ENCODE data around the gene EMILIN2. TPM values are rescaled to one million over a fixed set of nuclear protein-coding genes. Genes with fewer than 3 reads are reported as not detected.
"Not testable (repeated sequence)": the region's sequence is repeated elsewhere in the genome, so short reads cannot be mapped to it uniquely, and the experiment has no call there.

Gene EMILIN2
- polyA plus RNA-seq, 1 experiment = 7.6 TPM

DNA sequence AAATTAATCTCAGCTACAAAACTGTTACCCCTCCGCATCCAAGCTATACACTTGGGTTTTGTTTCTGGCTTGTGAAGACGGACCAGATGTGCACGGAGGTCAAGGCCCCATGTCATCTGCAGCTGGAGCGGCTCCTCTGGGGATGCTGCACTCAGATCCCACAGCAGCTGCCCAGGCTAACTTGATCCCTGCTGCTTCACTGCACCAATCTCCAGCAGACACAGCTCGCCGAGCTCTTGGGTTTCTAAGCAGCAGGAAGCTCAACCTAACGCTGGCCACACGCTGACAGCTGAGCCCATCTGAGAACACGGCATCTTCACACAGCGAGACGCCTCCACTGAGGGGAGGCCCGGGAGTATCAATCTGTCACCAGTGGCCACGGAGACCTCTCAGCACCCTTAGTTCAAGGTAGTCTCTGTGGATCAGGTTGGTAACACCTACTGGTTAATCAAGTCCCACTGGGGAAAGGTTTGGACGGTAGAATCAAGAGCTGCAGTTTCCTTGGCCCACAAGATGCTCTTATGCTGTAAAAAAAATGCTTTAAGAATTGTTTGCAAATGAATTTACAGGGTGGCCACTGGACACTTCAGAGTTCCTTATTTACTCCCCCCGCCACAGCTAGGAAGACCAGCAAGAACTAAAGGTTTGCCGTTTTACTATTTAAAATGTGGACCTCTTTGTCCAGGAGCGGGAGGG lies 67.5 kb downstream of the EMILIN2 start:
- POLR2A ChIA-PET = no interaction called here
- TF ChIP-seq, protein P1, sequence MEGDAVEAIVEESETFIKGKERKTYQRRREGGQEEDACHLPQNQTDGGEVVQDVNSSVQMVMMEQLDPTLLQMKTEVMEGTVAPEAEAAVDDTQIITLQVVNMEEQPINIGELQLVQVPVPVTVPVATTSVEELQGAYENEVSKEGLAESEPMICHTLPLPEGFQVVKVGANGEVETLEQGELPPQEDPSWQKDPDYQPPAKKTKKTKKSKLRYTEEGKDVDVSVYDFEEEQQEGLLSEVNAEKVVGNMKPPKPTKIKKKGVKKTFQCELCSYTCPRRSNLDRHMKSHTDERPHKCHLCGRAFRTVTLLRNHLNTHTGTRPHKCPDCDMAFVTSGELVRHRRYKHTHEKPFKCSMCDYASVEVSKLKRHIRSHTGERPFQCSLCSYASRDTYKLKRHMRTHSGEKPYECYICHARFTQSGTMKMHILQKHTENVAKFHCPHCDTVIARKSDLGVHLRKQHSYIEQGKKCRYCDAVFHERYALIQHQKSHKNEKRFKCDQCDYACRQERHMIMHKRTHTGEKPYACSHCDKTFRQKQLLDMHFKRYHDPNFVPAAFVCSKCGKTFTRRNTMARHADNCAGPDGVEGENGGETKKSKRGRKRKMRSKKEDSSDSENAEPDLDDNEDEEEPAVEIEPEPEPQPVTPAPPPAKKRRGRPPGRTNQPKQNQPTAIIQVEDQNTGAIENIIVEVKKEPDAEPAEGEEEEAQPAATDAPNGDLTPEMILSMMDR (IDR thresholded peaks at IDR 0.05; ENCODE audit: insufficient read depth, low read depth, low read length) = no peak
- DNase-seq (ENCODE audit: low read depth) = no peak
- CTCF ChIA-PET = interaction anchor here (0.8 to 2.2 kb wide), 3 partner anchors 14 to 332 kb away, joined by 3 to 5 read pairs (median 4); no protein-coding TSS in a partner anchor
- no peaks in the 10 kb centered on the region for H3K27me3 ChIP-seq (ENCODE audit: control insufficient read depth, insufficient read depth, low read length)
- H3K4me3 ChIP-seq (ENCODE audit: low read depth, low read length) = no peak overlapping the region
- peaks cover 22% of the 10 kb centered on the region for H3K36me3 ChIP-seq (ENCODE audit: control insufficient read depth, insufficient read depth, low read length)

DNA sequence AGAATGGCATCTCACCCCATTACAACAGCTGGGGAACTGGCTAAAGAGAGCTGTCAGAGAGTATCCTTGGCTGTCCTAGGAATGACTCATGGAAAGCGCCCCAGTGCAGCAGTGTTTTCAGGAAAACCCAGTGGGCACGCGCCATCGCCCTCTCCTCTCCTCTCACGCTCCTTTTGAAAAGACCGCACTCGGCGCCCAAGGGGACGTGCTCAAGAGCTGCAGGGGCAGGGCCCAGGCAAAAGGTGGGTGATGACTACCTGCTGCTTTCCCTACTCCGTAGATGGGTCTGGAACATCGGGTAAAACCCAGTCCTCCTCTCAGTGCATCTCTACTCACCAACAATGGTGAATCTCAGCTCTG lies 68.1 kb downstream of the EMILIN2 start:
- TF ChIP-seq, protein P1 (IDR thresholded peaks at IDR 0.05; ENCODE audit: insufficient read depth, low read depth, low read length) = no peak
- Histone ChIP-seq H3K27me3 (ENCODE audit: control insufficient read depth, insufficient read depth, low read length) (no peaks in the 10 kb centered on the region), H3K4me3 (ENCODE audit: low read depth, low read length) (no peak overlapping the region), H3K36me3 (ENCODE audit: control insufficient read depth, insufficient read depth, low read length) (peaks cover 21% of the 10 kb centered on the region)
- POLR2A ChIA-PET = no interaction called here
- CTCF ChIA-PET = interaction anchor here (1.3 to 2.2 kb wide), 2 partner anchors 18 to 331 kb away, joined by 4 to 5 read pairs; no protein-coding TSS in a partner anchor
- DNase-seq (ENCODE audit: low read depth) = no peak

DNA sequence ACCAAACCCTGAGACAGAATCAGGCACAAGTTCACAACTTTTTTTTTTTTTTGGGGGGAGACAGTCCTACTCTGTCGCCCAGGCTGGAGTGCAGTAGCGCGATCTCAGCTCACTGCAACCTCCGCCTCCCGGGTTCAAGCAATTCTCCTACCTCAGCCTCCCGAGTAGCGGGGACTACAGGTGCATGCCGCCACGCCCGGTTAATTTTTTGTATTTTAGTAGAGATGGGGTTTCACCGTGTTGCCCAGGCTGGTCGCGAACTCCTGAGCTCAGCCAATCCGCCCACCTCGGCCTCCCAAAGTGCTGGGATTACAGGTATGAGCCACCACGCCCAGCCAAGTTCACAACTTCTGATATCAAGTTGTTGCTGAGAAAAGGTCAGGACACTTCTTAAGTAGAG lies 68.7 kb downstream of the EMILIN2 start:
- H3K36me3 ChIP-seq (ENCODE audit: control insufficient read depth, insufficient read depth, low read length) = peaks cover 27% of the 10 kb centered on the region
- DNase-seq (ENCODE audit: low read depth); POLR2A ChIA-PET; H3K4me3 ChIP-seq (ENCODE audit: low read depth, low read length); H3K27me3 ChIP-seq (ENCODE audit: control insufficient read depth, insufficient read depth, low read length): not testable (repeated sequence)
- CTCF ChIA-PET = interaction anchor here (1.0 to 2.2 kb wide), 3 partner anchors 8 to 331 kb away, joined by 3 to 5 read pairs (median 4); no protein-coding TSS in a partner anchor

DNA sequence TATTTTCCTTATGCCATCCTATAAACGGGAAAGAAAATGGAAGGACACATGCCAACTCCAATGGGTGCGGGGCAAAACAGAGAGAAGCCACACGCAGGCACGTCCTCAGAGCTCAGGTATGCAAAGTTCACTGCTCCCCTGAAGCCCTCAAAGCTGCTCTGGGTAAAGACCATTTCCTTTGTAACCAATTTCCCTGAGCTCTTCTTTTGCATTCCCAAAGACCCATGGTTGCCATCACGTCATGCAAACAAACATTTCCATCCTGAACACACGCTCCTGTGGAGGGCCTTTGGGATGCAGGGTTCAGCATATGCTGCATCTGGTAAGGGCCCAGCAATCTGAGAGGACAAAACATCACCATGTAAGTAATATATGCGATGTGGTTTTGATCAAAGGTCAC lies 69.4 kb downstream of the EMILIN2 start:
- TF ChIP-seq, protein P1 (IDR thresholded peaks at IDR 0.05; ENCODE audit: insufficient read depth, low read depth, low read length) = no peak
- ChIA-PET POLR2A (no interaction called here), CTCF (interaction anchor here (1.0 to 1.1 kb wide), 2 partner anchors 9 to 13 kb away, joined by 3 read pairs; no protein-coding TSS in a partner anchor)
- Histone ChIP-seq H3K27me3 (ENCODE audit: control insufficient read depth, insufficient read depth, low read length) (no peaks in the 10 kb centered on the region), H3K36me3 (ENCODE audit: control insufficient read depth, insufficient read depth, low read length) (peaks cover 29% of the 10 kb centered on the region), H3K4me3 (ENCODE audit: low read depth, low read length) (no peak overlapping the region)
- DNase-seq (ENCODE audit: low read depth) = no peak

DNA sequence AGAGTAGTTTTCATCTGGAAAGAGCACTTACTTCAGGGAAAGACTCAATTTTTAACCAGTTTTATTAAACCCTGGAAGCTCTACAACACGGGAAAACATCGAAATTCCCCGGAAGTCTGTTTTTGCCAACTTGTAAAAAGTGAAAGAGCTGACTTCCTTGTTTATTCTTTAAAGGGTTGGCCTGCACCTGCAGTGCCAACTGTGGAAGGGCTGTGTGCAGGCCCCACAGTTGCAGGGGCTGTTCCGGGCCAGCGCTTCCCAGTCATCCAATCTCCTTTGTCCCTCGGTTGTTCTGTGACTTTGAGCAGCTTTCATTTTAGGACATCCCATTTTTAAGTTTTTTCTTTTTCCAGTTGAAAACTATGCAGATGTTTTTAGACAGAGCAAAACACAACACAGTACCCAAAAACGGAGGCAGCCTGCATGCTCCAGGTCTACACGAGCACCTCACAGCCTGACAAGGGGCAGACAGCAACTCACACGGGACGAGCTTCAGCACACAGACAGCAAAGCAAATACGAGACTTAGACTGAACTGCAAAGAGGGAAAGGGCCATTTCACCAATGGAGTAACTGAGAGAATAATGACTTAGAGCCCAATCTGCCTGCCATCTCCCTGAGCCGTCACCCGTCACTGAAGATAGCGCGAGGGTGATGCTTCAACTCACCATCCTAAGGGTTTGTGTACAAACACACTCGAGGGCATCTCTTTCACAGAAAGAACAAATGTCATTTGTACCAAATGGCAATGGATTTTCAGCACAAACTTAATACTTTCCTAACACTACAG lies 70.6 kb downstream of the EMILIN2 start:
- Histone ChIP-seq H3K27me3 (ENCODE audit: control insufficient read depth, insufficient read depth, low read length) (no peaks in the 10 kb centered on the region), H3K4me3 (ENCODE audit: low read depth, low read length) (no peak overlapping the region), H3K36me3 (ENCODE audit: control insufficient read depth, insufficient read depth, low read length) (peaks cover 32% of the 10 kb centered on the region)
- no peak for DNase-seq (ENCODE audit: low read depth)
- TF ChIP-seq, protein P1 (IDR thresholded peaks at IDR 0.05; ENCODE audit: insufficient read depth, low read depth, low read length) = no peak
- ChIA-PET POLR2A (no interaction called here), CTCF (interaction anchor here (0.9 to 1.5 kb wide), 5 partner anchors 11 to 234 kb away, joined by 3 read pairs; no protein-coding TSS in a partner anchor)

Data from BJ (cell line).